HG03139 (cell line): Measurements from ENCODE around the gene HS6ST3.
"Not testable (repeated sequence)": the region's sequence is repeated elsewhere in the genome, so short reads cannot be mapped to it uniquely, and the experiment has no call there.

Experiments used
- ATAC-seq: cut with Tn5 transposase; IDR thresholded peaks from one replicate; pipeline ENCODE4 v1.9.1; 2021; ENCODE audit not compliant: unreplicated experiment

The HS6ST3 gene

GRCh38 chr13:96524398-96525020 lies 434.6 kb downstream of the HS6ST3 start:
- ATAC-seq, result not testable (repeated sequence)

- no peak for ATAC-seq
Measured at GRCh38 chr13:96525715-96526114, 435.8 kb downstream of the HS6ST3 start.

- no peak for ATAC-seq
Measured at GRCh38 chr13:96527497-96527896, 437.6 kb downstream of the HS6ST3 start.

- ATAC-seq, result no peak
Measured at GRCh38 chr13:96532804-96533203, 442.9 kb downstream of the HS6ST3 start.

GRCh38 chr13:96533408-96533807 lies 443.5 kb downstream of the HS6ST3 start:
- no peak for ATAC-seq

GRCh38 chr13:96539791-96540190 lies 449.9 kb downstream of the HS6ST3 start:
- no peak for ATAC-seq

GRCh38 chr13:96540670-96541069 lies 450.8 kb downstream of the HS6ST3 start:
- no peak for ATAC-seq

- ATAC-seq, result no peak
Measured at GRCh38 chr13:96542986-96543385, 453.1 kb downstream of the HS6ST3 start.

- no peak for ATAC-seq
Measured at GRCh38 chr13:96544957-96545356, 455.1 kb downstream of the HS6ST3 start.

- ATAC-seq, result no peak
Measured at GRCh38 chr13:96546463-96546862, 456.6 kb downstream of the HS6ST3 start.

GRCh38 chr13:96551546-96551945 lies 461.6 kb downstream of the HS6ST3 start:
- no peak for ATAC-seq

- no peak for ATAC-seq
Measured at GRCh38 chr13:96552559-96552958, 462.7 kb downstream of the HS6ST3 start.

- no peak for ATAC-seq
Measured at GRCh38 chr13:96553796-96554195, 463.9 kb downstream of the HS6ST3 start.

GRCh38 chr13:96573563-96573962 lies 483.7 kb downstream of the HS6ST3 start:
- ATAC-seq, result no peak

- ATAC-seq, result no peak
Measured at GRCh38 chr13:96575423-96576320, 485.8 kb downstream of the HS6ST3 start.

GRCh38 chr13:96581741-96582140 lies 491.8 kb downstream of the HS6ST3 start:
- ATAC-seq, result no peak

GRCh38 chr13:96615252-96615651 lies 525.3 kb downstream of the HS6ST3 start:
- ATAC-seq, result no peak

GRCh38 chr13:96617528-96617927 lies 527.6 kb downstream of the HS6ST3 start:
- ATAC-seq, result no peak

GRCh38 chr13:96621634-96622183 lies 531.8 kb downstream of the HS6ST3 start:
- no peak for ATAC-seq

GRCh38 chr13:96629331-96629730 lies 539.4 kb downstream of the HS6ST3 start:
- no peak for ATAC-seq

- ATAC-seq, result no peak
Measured at GRCh38 chr13:96632536-96633320, 542.8 kb downstream of the HS6ST3 start.
